Osteocyte (in vitro differentiated cells): Measurements from ENCODE around the gene ZNF607. TPM values are rescaled to one million over a fixed set of nuclear protein-coding genes. Genes with fewer than 3 reads are reported as not detected.
A peak's percentile ranks its signal among the peaks of the same experiment; 100 is the strongest.
"Not testable (repeated sequence)": the region's sequence is repeated elsewhere in the genome, so short reads cannot be mapped to it uniquely, and the experiment has no call there.

Experiments used
- DNase-seq: peaks from one replicate; pipeline ENCODE4 v3.0.0; 2021; ENCODE audit warnings: mixed read lengths; ENCODE audit not compliant: unreplicated experiment; ENCODE audit errors: extremely low spot score
- H3K27ac Mint-ChIP-seq: one replicate; pipeline ENCODE4 v1.8.0; 2021; ENCODE audit warnings: mild to moderate bottlenecking, mixed read lengths; ENCODE audit not compliant: unreplicated experiment
- H3K27me3 Mint-ChIP-seq: one replicate; pipeline ENCODE4 v1.8.0; 2021; ENCODE audit warnings: mixed read lengths; ENCODE audit not compliant: unreplicated experiment
- H3K36me3 Mint-ChIP-seq: one replicate; pipeline ENCODE4 v1.8.0; 2021; ENCODE audit warnings: mixed read lengths; ENCODE audit not compliant: unreplicated experiment
- H3K4me1 Mint-ChIP-seq: one replicate; pipeline ENCODE4 v1.8.0; 2021; ENCODE audit warnings: mixed read lengths; ENCODE audit not compliant: unreplicated experiment
- H3K4me3 Mint-ChIP-seq: one replicate; pipeline ENCODE4 v1.8.0; 2021; ENCODE audit warnings: mild to moderate bottlenecking, moderate library complexity, mixed read lengths; ENCODE audit not compliant: unreplicated experiment
- H3K9me3 Mint-ChIP-seq: one replicate; pipeline ENCODE4 v1.8.0; 2021; ENCODE audit warnings: mixed read lengths; ENCODE audit not compliant: unreplicated experiment
- long read RNA-seq: library from polyadenylated mRNA; unstranded; transcript quantifications from one replicate; pipeline ENCODE4 v2.0.0, GENCODE V29; 2021
- total RNA-seq: library from RNA; stranded (reverse); gene quantifications from 2 replicates; pipeline ENCODE4 v1.2.1, GENCODE V29; 2021
- TF ChIP-seq, protein P1 (sequence below): fragments of 200-600 bp; sonication (generic); IDR thresholded peaks from 2 replicates; pipeline ENCODE4 v1.5.0; 2021; ENCODE audit warnings: antibody characterized with exemption, mild to moderate bottlenecking, moderate library complexity

The ZNF607 gene
- 6.9 and 8.6 TPM in 2 replicates for total RNA-seq
- long read RNA-seq, partial matches to known transcripts: 1 of 2 reads
- long read RNA-seq, other reads (novel, unspliced or antisense): 1 of 2 reads

DNA sequence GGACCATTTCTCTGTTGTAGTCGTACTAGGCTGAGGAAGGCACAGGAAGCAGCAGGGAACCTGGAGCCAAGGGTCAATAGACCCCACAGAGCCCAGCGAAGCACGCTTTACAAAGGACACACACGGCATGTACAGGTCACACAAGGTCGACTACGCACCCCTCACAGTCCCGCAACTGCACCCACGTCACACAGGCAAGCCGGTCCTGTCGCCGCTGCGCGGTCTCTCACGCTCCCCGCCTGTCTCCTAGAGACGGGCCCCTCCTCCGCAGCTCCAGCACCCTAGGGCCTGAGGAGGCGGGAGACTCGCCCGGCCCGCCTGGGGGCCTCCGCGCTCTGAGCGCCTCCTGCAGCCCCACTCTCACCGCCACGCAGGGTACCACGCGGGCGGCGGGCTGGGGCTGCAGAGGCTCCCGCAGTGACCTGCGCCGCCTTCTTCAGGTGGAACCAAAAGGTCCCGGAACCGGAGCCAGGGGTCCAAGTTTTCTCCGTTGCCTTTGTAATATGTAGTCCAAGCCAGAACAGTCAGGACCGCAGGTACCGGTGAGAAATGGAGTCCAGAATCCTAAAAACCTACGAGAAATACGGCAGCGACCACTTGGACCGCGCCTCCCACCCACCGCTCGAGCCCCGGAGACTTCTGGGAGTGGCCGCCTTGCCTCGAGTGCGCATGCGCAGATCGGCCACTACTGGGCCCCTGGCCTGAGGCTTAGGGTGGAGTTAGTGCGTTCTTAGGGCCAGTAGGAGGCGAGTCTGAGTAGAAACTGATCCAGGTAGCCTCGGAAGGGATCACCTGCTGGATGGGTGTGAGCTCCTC, at the start of gene ZNF607:
Gene ZNF607, minus strand, starts transcription at position 651 of the 816 bp plus-strand sequence. CDS start 8,143 bp downstream, outside the sequence.
- TF ChIP-seq, protein P1, sequence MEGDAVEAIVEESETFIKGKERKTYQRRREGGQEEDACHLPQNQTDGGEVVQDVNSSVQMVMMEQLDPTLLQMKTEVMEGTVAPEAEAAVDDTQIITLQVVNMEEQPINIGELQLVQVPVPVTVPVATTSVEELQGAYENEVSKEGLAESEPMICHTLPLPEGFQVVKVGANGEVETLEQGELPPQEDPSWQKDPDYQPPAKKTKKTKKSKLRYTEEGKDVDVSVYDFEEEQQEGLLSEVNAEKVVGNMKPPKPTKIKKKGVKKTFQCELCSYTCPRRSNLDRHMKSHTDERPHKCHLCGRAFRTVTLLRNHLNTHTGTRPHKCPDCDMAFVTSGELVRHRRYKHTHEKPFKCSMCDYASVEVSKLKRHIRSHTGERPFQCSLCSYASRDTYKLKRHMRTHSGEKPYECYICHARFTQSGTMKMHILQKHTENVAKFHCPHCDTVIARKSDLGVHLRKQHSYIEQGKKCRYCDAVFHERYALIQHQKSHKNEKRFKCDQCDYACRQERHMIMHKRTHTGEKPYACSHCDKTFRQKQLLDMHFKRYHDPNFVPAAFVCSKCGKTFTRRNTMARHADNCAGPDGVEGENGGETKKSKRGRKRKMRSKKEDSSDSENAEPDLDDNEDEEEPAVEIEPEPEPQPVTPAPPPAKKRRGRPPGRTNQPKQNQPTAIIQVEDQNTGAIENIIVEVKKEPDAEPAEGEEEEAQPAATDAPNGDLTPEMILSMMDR: peak; percentile 65
- peak; percentile 96 for DNase-seq
- no peaks in the 10 kb centered on the region for H3K9me3 Mint-ChIP-seq
- no peaks in the 10 kb centered on the region for H3K27me3 Mint-ChIP-seq
- peak within 1 kb of the TSS; percentile 86 for H3K4me3 Mint-ChIP-seq
- peak within 1 kb of the TSS; percentile 84 for H3K27ac Mint-ChIP-seq
- peaks cover 13% of the 10 kb centered on the region for H3K4me1 Mint-ChIP-seq
- H3K36me3 Mint-ChIP-seq: peaks cover 12% of the 10 kb centered on the region

DNA sequence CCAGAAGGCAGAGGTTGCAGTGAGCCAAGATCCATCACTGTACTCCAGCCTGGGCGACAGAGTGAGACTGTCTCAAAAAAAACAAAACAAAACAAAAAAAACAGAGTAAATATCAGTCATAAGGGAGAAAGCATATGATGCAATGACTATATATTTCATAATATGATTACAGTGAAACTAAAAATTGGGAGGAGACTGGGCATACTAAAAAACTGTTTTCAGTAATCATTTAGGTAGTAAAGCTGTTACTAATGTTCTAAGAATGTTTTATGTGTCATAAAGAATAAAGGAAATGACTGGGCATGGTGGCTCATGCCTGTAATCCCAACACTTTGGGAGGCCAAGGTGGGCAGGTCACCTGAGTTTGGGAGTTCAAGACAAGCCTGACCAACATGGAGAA, 43.9 kb upstream of the ZNF607 start:
- TF ChIP-seq, protein P1: no peak
- Mint-ChIP-seq H3K4me1 (no peaks in the 10 kb centered on the region), H3K27ac (no peak overlapping the region), H3K27me3 (no peaks in the 10 kb centered on the region), H3K36me3 (peaks cover 44% of the 10 kb centered on the region), H3K9me3 (peaks cover 4% of the 10 kb centered on the region), H3K4me3 (no peak overlapping the region)
- DNase-seq: no peak

DNA sequence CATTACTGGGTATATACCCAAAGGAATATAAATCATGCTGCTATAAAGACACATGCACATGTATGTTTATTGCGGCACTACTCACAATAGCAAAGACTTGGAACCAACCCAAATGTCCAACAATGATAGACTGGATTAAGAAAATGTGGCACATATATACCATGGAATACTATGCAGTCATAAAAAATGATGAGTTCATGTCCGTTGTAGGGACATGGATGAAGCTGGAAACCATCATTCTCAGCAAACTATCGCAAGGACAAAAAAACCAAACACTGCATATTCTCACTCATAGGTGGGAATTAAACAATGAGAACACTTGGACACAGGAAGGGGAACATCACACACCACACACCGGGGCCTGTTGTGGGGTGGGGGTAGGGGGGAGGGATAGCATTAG, 38.1 kb upstream of the ZNF607 start:
- not testable (repeated sequence) for H3K4me3 Mint-ChIP-seq, H3K27me3 Mint-ChIP-seq, H3K4me1 Mint-ChIP-seq, H3K27ac Mint-ChIP-seq, DNase-seq, H3K9me3 Mint-ChIP-seq
- peaks cover 38% of the 10 kb centered on the region for H3K36me3 Mint-ChIP-seq

DNA sequence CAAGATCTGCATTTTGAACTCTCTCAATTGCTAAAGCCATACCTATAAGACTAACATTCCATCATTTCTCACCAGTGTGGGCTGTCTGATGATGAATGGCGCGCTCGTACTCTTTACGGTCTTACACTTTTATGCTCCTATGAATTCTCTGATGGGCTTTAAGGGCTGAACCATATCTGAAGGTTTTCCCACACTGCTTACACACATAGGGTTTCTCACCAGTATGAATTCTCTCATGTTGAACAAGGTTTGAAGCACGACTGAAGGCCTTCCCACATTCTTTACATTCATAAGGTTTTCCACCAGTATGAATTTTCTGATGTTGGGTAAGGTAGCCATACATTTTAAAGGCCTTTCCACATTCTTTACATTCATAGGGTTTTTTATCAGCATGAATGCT, 18.8 kb upstream of the ZNF607 start:
- Mint-ChIP-seq H3K4me3 (no peak overlapping the region), H3K4me1 (no peaks in the 10 kb centered on the region)
- no peak for DNase-seq

DNA sequence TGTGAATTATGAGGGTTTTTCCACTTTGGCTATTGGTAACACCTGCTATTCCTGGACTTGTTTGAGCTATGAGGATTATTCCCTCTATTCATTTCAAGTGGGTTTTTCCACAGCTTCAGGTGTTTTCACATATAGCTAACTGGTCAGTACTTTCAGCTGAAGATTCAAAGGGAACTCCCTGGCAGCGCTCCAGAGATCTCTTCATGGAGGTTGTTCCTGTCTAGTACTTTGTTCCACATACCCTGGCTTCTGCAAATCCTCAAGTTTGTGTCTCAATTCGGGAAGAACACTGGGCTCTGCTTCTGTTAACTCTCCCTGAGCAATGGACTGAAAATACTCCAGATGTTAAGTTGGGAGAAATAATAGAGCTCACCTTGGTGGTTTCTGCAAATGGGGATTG, 5.6 kb upstream of the ZNF607 start:
- TF ChIP-seq, protein P1: no peak
- Mint-ChIP-seq H3K9me3 (no peaks in the 10 kb centered on the region), H3K27ac (no peak overlapping the region), H3K4me1 (no peaks in the 10 kb centered on the region), H3K27me3 (no peaks in the 10 kb centered on the region), H3K36me3 (peaks cover 7% of the 10 kb centered on the region), H3K4me3 (no peak overlapping the region)
- DNase-seq: no peak

More for the DNA sequence above, 18.8 kb upstream of the ZNF607 start:
- no peak overlapping the region for H3K27ac Mint-ChIP-seq
- H3K9me3 Mint-ChIP-seq: peaks cover 72% of the 10 kb centered on the region
- H3K36me3 Mint-ChIP-seq: peaks cover 68% of the 10 kb centered on the region
- TF ChIP-seq, protein P1: no peak
- no peaks in the 10 kb centered on the region for H3K27me3 Mint-ChIP-seq
